Measurements from ENCODE around the gene MAP3K2.
"Not testable (repeated sequence)": the region's sequence is repeated elsewhere in the genome, so short reads cannot be mapped to it uniquely, and the experiment has no call there.

The MAP3K2 gene

DNA sequence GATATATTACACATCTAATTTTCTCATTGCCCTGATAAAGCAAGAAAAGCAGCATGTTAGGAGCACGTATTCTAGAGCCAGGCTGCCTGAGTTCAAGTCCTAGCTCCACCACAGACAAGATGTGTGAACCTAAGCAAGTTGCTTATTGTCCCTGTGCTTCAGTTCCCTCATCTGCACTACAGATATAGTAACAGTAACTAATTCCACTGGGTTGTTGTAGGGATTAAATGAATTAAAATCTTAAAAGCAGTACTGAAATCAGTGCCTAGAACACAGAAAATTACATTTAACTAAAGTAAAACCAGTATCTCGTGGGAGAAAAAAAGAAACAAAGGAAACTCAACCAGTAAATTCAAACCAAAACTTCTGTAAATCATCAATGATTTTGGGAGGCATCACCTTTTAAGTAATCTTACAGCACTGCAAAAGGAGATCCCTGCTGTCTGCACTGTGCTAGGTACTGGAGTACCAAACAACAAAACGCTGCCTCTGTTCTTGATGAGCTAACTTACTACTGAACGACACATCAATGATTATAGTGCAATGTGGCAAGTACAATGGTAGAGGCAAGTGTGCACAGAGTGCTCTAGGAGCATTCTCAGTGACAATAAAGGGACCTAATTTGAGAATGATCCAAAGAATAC lies 7.9 kb downstream of the MAP3K2 start:
- no peak for DNase-seq

DNA sequence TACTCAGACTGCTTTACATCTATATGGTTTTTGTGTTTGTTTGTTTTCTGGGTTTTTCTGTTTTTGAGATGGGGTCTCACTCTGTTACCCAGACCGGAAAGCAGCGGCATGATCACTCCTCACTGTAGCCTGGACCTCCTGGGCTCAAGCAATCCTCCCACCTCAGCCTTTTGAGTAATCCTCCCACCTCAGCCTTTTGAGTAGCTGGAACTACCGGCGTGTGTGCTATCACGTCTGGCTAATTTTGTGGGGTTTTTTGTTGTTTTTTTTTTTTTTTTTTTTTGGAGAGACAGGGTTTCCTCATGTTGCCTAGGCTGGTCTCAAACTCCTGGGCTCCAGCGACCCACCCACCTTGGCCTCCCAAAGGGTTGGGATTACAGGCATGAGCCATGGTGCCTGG lies 9.1 kb downstream of the MAP3K2 start:
- no peak for DNase-seq

DNA sequence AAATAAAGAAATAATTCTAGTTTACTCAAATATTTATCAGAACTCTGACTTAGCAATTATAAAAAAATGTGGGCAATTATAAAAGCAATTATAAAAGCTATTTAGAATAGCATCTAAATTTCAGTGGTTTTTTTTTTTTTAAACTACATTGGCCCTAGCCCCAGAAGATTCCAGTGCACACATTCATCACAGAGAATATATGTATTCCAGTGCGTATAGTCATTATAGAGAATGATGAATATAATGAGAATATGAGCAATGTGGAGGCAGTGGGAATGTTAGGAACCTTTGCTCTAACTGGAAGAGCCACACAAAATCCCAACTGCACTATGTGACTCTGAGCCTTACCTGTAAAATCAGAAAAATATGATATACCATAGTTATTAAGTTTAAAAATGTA lies 10.5 kb downstream of the MAP3K2 start:
- DNase-seq: no peak

DNA sequence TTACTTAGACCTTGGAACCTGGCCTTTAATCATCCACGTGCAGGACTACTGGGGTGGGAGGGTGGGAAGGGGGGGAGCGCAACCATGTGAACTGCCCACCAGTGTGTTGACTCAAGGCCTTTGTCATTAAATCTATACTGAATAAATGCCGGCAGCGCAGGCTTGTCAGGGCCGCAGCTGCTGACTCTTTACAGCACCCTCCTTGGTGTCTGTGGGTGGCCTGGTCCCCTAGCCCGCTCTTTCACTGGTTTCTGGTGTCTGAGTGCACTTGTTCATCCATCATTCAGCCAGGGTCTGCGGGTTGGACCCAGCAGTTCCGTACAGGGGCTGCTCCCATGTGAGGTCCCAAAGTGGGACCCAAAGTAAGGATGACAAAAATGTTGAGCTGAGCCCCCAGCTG lies 11.5 kb downstream of the MAP3K2 start:
- DNase-seq: no peak

DNA sequence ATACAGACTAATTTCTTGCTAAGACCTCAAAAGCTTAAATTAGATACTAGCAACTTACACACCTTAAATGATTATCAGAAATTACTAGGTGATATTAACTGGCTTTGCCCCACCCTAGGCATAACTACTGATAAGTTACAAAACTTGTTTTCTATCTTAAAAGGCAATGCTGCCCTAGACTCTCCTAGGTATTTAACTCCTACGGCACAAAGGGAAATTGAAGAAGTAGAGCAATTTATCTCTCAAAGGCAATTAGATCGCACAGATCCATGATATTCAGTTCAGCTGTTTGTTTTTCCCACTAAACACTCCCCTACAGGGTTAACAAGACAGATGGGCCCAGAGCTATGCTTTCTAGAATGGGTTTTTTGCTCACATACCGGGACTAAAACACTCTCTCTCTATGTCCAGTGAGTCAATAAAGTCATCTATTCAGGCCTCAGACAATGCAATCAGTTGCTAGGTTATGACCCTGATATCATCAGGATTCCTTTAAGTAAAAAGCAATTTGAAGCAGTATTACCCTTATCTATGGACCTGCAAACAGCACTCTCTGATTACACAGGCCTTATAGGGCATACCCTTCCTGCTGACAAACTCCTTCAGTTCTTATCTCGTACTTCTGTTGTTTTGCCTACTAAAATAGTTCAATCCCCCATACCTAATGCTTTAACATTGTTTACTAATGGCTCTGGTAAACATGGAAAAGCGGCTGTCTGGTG lies 14.3 kb downstream of the MAP3K2 start:
- no peak for DNase-seq

DNA sequence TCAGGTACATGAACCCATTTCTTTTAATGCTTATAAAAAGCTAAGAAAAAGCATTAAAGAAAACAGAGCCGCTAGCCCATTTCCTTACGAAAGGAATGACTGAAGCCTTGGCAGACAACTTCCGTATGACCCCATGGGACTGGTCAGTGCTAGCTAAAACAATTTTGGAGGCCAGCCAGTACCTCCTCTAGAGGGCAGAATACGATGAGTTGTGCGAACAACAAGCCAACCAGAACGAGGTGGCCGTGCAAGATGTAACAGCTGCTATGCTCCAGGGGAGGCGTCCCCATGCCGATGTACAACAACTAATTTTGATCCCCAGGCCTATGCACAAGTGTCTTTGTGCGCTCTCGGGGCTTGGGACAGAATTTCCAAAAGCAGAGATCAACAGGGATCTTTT lies 16.7 kb downstream of the MAP3K2 start:
- DNase-seq: no peak

DNA sequence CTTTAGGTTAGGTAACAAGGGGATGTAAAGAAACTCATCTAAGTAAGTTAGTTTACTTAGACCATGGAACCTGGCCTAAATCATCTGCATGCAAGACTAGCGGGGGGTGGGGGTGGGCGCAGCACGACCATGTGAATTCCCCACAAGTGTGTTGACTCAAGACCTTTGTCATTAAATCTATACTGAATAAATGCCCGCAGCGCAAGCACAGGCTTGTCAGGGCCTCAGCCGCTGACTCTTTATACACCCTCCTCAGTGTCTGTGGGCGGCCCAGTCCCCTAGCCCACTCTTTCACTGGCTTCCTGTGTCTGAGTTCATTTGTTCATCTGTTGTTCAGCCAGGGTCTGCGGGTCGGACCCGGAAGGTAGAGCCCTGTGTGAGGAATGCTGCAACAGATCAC lies 17.8 kb downstream of the MAP3K2 start:
- no peak for DNase-seq

DNA sequence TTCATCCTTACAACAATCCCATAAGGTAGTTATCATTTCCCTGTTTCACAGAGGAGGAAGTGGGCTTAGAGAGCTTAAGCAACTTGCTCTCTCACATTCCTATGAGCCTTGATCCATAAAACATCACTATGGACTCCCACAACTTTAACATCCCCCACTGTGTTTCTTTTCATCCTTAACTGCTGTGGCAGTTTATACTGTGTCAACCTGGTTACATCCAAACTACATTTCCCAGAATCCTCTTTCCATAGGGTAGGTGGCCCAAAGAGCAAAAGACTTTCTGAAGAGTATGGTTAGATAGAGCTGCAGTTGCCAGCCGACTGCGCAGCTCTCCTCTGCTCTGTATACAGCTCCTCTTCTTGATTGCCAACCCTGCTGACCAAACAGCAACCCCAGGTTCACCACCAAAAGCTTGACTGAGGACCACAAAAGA lies 22.5 kb downstream of the MAP3K2 start:
- no peak for DNase-seq

DNA sequence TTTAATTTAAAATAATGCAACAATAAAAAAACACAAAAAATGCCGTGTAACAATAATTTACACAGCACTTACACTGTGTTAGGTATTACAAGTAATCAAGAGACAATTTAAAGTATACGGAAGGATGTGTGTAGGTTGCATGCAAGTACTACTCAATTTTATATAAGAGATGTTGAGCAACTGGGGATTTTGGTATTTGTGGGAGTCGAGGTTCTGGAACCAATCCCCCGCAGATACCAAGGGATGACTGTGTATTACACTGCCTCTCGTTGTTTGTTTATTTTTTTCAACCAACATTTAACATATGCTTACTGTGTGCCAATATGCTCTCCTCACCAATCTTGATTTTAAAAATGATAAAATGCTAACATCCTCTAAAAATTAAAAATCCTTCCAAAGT lies 24.8 kb downstream of the MAP3K2 start:
- no peak for DNase-seq

DNA sequence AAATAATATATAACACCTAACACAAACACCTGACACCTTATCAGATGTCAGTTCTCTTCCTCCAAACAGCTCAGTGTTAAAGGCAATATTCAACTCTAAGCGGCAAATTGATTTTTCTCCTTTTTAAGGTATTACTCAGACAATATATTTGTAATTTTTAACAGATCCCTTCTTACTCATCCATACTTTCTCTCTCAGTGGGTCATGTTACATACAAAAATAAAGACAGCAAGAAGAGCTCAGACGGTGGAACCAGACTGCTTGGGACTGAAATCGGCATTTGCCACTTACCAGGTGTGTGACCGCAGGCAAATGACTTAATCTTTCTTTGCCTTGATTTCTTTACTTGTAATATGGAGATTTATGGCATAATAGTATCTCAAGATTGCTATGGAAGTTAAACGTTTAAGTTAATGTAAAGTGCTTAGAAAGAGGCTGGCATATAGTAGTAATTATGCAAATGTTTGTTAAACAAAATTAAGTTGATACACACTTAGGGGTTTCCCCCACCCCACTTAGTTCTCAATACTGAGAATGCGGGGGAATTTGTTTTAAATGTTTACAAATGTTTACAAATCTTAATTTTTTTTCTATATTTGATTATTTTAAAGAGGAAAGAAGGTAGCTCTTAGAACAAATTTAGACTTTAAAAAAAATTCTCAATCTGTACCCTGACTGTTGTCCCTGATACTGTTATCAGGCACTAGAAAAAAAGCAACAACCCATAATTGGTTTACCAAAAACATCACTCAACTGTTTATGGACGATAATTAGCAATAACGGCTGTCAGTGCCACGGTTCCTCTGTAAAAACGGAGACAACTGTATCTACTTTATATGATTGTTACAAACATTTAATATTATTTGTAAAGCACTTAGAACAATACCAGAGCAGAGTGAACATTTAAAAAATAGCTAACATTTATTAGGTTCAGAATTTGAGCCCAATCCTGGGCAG lies 25.6 kb downstream of the MAP3K2 start:
- DNase-seq: no peak

DNA sequence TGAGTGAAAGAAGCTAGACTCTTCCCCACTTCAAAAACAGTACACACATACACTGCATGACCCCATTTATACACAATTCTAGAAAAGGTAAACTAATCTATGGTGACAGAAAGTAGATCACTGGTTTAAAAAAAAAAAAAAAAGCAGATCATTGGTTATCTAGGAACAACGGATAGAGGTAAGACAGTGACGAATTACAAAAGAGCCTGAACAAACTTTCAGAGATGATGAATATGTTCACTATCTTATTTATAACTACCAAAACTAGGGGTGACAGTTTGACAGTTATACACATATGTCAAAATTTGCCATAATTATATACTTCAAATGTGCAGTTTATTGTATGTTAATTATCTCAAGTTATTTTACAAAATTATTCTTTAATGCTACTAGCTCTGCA lies 27.5 kb downstream of the MAP3K2 start:
- DNase-seq: no peak

DNA sequence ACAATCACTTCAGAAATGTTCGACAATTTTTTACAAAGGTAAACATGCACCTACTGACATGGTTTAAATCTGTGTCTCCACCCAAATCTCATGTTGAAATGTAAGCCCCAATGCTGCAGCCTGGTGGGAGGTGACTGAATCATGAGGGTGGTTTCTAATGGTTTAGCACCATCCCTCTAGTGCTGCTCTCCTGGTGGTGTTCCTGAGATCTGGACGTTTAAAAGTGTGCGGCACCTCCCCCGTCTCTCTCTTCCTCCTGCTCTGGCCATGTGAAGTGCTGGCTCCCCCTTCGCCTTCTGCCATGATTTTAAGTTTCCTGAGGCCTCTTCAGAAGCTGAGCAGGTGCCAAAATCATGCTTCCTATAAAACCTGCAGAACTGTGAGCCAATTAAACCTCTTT lies 28.3 kb downstream of the MAP3K2 start:
- DNase-seq: no peak

DNA sequence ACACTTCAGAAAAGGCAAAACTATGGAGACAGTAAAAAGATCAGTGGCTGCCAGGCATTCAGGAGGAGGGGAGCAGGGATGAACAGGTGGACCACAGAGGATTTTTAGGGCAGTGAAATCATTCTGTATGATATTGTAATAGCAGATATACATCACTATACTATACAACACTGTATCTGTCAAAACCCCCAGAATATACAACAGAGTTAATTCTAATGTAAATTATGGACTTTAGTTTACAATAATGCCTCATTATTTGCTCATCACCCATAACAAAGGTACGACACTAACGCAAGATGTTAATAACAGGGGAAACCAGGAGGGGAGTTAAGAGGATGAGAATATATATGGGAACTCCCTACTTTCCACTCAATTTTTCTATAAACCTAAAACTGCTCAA lies 28.8 kb downstream of the MAP3K2 start:
- no peak for DNase-seq

DNA sequence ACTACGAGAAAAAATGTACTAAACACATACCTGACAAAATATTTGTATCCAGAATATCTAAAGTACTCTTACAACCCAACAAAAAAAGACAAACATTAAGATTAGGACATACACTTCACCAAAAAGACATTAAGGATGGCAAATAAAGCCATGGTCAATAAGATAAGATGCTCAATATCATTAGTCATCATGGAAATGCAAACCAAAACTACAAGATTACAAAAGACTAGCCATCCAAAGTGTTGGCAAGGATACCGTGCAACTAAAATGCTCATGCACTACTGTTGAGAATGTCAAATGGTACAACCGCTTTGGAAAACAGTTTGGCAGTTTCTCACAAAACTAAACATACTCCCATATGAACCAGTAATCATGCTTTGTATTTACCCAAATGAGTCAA lies 29.7 kb downstream of the MAP3K2 start:
- DNase-seq: no peak

DNA sequence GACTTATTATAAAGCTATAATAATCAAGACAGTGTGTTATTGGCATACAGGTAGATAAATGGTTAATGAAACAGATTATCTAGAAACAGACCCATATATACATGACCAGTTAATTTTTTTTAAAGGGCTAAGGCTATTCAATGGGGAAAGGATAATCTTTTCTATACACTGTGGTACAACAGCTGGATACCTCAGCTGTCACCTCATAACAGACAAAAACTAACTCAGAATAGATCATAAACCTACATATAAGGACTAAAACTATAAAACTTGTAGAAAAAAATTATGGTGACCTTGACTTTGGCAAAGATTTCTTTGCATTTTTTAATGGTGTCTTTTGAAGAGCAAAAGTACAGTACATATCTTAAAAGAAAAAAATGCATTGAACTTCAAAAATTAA lies 30.2 kb downstream of the MAP3K2 start:
- DNase-seq: no peak

DNA sequence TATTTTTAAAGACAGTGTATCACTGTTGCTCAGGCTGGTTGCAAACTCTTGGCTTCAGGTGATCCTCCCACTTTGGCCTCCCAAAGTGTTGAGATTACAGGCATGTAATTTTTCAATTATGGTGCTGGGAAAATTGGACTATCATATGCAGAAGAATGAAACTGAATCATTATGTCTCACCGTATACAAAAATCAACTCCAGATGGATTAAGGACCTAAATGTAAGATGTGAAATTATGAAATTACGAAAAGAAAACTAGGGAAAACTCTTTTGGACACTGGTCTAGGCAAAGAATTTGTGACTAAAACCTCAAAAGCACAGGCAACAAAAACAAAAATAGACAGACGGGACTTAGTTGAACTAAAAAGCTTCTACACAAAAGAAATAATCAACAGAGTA lies 31.2 kb downstream of the MAP3K2 start:
- DNase-seq: no peak

DNA sequence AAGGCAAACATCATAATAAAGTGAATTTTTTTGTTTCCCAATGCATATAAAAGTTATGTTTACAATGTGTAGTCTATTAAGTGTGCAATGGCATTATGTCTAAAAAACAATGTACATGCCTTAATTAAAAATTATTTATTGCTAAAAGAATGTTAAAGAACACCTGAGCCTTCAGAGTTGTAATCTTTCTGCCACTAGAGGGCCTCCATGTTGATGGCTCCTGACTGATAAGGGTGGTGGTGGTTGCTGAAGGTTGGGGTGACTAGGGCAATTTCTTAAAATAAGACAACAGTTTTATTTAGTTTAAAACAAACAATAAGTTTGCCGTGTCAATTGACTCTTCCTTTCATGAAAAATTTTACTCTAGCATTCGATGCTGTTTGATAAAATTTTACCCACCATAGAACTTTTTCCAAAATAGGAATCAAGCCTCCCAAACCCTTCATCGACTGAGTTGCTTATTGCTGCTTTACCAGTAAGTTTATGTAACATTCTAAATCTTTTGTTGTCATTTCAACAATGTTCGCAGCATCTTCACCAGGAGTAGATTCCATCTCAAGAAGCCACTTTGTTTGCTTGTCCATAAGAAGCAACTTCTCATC lies 32.3 kb downstream of the MAP3K2 start:
- no peak for DNase-seq

DNA sequence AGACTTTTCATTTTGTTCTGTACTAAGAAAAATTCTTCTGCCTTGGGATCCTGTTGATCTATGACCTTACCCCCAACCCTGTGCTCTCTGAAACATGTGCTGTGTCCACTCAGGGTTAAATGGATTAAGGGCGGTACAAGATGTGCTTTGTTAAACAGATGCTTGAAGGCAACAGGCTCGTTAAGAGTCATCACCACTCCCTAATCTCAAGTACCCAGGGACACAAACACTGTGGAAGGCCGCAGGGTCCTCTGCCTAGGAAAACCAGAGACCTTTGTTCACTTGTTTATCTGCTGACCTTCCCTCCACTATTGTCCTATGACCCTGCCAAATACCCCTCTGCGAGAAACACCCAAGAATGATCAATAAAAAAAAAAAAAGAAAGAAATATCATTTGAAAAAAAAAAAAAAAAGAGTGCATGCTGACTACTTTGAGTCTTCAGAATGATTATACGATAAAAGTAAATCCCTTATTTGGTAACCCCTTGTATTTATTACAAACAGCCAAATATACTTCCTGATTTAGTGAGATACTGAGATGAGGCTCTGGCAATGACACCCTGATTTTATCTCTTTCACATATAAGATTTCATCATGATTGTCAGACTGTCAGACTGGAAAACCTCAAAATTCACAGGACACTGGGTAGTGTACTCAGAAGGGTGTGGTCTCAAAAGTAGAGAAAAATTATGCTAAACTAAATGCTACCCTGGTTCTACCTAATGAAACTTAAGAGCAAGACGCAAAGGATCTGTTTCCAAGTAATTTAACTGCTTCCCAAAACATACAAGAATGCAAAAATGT lies 33.7 kb downstream of the MAP3K2 start:
- DNase-seq: not testable (repeated sequence)

DNA sequence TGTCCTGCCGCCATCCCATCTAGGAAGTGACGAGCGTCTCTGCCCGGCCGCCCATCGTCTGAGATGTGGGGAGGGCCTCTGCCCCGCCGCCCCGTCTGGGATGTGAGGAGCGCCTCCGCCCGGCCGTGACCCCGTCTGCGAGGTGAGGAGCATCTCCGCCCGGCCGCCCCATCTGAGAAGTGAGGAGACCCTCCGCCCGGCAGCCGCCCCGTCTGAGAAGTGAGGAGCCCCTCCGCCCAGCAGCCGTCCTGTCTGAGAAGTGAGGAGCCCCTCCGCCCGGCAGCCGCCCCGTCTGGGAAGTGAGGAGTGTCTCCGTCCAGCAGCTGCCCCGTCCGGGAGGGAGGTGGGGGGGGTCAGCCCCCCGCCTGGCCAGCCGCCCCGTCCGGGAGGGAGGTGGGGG lies 34.6 kb downstream of the MAP3K2 start:
- DNase-seq: not testable (repeated sequence)

DNA sequence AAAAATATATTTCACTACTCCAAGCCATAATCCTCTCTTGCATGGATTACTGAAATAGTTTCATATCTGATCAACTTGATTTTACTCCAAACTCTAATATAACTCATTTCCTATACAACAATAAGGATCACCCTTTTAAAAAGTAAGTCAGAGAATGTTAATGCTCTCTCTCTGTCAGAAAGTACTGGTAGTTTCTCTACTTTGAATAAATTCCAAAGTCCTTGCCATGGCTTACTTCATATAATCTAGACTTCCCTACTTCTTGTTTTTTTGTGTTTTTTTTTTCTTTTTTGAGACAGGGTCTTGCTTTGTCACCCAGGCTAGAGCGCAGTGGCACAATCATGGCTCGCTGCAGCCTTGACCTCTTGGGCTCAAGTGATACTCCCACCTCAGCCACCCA lies 36.2 kb downstream of the MAP3K2 start:
- DNase-seq: no peak

DNA sequence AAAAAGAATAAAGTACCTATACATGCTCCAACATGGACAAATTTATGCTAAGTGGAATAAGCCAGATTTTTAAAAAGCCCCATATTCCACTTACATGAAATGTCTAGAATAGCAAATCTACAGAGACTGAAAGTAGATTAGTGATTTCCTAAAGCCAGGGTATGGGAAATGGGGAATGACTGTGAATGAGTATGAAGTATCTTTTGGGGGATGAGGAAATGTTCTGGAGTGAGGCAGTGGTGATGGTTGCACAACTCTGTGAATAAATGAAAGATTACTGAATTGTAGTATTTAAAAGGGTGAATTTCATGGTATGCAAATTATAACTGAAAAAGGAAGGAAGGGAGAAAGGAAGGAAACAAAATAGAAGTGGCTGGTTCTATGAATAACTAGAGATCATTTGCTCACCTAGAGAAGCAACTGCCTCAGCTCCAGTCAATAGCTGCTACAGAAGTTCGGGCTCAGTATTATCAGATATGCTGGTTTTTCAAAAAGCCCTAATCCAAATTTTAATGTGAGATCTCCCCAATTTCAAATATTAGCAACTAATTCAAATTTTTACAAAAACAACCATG lies 39.3 kb downstream of the MAP3K2 start:
- no peak for DNase-seq

DNA sequence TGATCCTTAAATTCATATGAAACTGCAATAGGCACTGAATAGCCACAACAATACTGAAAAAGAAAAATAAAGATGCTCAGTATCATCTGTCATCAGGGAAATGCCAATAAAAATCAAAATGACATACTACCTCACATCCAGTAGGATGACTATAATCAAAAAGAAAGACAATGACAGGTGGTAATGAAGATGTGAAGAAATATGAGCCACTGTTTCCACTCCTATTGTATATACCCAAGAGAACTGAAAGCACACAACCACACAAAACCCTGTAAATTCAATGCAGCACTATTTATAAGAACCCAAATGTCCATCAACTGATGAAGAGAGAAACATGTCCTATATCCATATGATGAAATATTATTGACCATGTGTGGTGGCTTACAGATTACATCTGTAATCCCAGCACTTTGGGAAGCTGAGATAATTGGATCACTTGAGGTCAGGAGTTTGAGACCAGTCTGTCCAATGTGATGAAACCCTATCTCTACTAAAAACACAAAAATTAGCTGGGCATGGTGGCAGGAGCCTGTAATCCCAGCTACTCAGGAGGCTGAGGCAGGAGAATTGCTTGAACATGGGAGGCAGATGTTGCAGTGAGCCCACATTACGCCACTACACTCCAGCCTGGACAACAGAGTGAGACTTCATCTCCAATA lies 39.9 kb downstream of the MAP3K2 start:
- no peak for DNase-seq
